ENCODE data around the gene RELCH. TPM values are rescaled to one million over a fixed set of nuclear protein-coding genes. Genes with fewer than 3 reads are reported as not detected.

RELCH gene
- total RNA-seq, 1 donor from 2014 or later = 44.6 TPM

GRCh38 chr18:62330650-62331049, 143.6 kb downstream of the RELCH start:
- Mint-ChIP-seq H3K27ac (ENCODE audit: unreplicated experiment) (no peak overlapping the region), H3K4me3 (ENCODE audit: unreplicated experiment) (no peak overlapping the region), H3K4me1 (ENCODE audit: low read depth, unreplicated experiment) (peaks cover 21% of the 10 kb centered on the region), H3K36me3 (ENCODE audit: unreplicated experiment) (no peaks in the 10 kb centered on the region), H3K9me3 (ENCODE audit: unreplicated experiment) (peaks cover 6% of the 10 kb centered on the region), H3K27me3 (ENCODE audit: unreplicated experiment) (peaks cover 6% of the 10 kb centered on the region)
- no peak for DNase-seq
- no peak for TF ChIP-seq CTCF (IDR thresholded peaks at IDR 0.05; ENCODE audit: partially characterized antibody, unreplicated experiment)

- peaks cover 17% of the 10 kb centered on the region for H3K4me1 Mint-ChIP-seq (ENCODE audit: low read depth, unreplicated experiment)
- H3K36me3 Mint-ChIP-seq (ENCODE audit: unreplicated experiment) = no peaks in the 10 kb centered on the region
- no peak for TF ChIP-seq CTCF (IDR thresholded peaks at IDR 0.05; ENCODE audit: partially characterized antibody, unreplicated experiment)
- DNase-seq = no peak
- H3K27ac Mint-ChIP-seq (ENCODE audit: unreplicated experiment) = no peak overlapping the region
- peaks cover 4% of the 10 kb centered on the region for H3K9me3 Mint-ChIP-seq (ENCODE audit: unreplicated experiment)
- peaks cover 2% of the 10 kb centered on the region for H3K27me3 Mint-ChIP-seq (ENCODE audit: unreplicated experiment)
- no peak overlapping the region for H3K4me3 Mint-ChIP-seq (ENCODE audit: unreplicated experiment)
These were observed 144.7 kb downstream of the RELCH start for GRCh38 chr18:62331581-62332356.

GRCh38 chr18:62332431-62332830, 145.4 kb downstream of the RELCH start:
- DNase-seq = no peak
- Mint-ChIP-seq H3K9me3 (ENCODE audit: unreplicated experiment) (peaks cover 4% of the 10 kb centered on the region), H3K4me3 (ENCODE audit: unreplicated experiment) (no peak overlapping the region), H3K36me3 (ENCODE audit: unreplicated experiment) (no peaks in the 10 kb centered on the region), H3K27me3 (ENCODE audit: unreplicated experiment) (peaks cover 3% of the 10 kb centered on the region), H3K27ac (ENCODE audit: unreplicated experiment) (no peak overlapping the region), H3K4me1 (ENCODE audit: low read depth, unreplicated experiment) (peaks cover 17% of the 10 kb centered on the region)
- no peak for TF ChIP-seq CTCF (IDR thresholded peaks at IDR 0.05; ENCODE audit: partially characterized antibody, unreplicated experiment)

GRCh38 chr18:62332964-62333695, 146.1 kb downstream of the RELCH start:
- Mint-ChIP-seq H3K4me3 (ENCODE audit: unreplicated experiment) (no peak overlapping the region), H3K9me3 (ENCODE audit: unreplicated experiment) (no peaks in the 10 kb centered on the region), H3K27ac (ENCODE audit: unreplicated experiment) (no peak overlapping the region), H3K27me3 (ENCODE audit: unreplicated experiment) (peaks cover 4% of the 10 kb centered on the region), H3K4me1 (ENCODE audit: low read depth, unreplicated experiment) (peaks cover 13% of the 10 kb centered on the region), H3K36me3 (ENCODE audit: unreplicated experiment) (no peaks in the 10 kb centered on the region)
- no peak for DNase-seq
- no peak for TF ChIP-seq CTCF (IDR thresholded peaks at IDR 0.05; ENCODE audit: partially characterized antibody, unreplicated experiment)

GRCh38 chr18:62334120-62334519, 147.1 kb downstream of the RELCH start:
- no peak for DNase-seq
- H3K27me3 Mint-ChIP-seq (ENCODE audit: unreplicated experiment) = peaks cover 4% of the 10 kb centered on the region
- H3K4me3 Mint-ChIP-seq (ENCODE audit: unreplicated experiment) = no peak overlapping the region
- no peaks in the 10 kb centered on the region for H3K36me3 Mint-ChIP-seq (ENCODE audit: unreplicated experiment)
- no peak for TF ChIP-seq CTCF (IDR thresholded peaks at IDR 0.05; ENCODE audit: partially characterized antibody, unreplicated experiment)
- no peaks in the 10 kb centered on the region for H3K9me3 Mint-ChIP-seq (ENCODE audit: unreplicated experiment)
- peaks cover 9% of the 10 kb centered on the region for H3K4me1 Mint-ChIP-seq (ENCODE audit: low read depth, unreplicated experiment)
- H3K27ac Mint-ChIP-seq (ENCODE audit: unreplicated experiment) = no peak overlapping the region

All from glutamatergic neuron (in vitro differentiated cells).